Middle frontal gyrus (tissue), 1 donor: ENCODE measurements around the gene NDUFA7.
"Not testable (repeated sequence)": the region's sequence is repeated elsewhere in the genome, so short reads cannot be mapped to it uniquely, and the experiment has no call there.

Experiments
- DNase-seq: peaks from one replicate; pipeline ENCODE4 v3.0.0-alpha.2; 2015; ENCODE audit warnings: low spot score; ENCODE audit errors: extremely low spot score

NDUFA7 gene

GRCh38 chr19:8342316-8342683 lies 21.1 kb upstream of the NDUFA7 start:
- DNase-seq, result no peak

DNA sequence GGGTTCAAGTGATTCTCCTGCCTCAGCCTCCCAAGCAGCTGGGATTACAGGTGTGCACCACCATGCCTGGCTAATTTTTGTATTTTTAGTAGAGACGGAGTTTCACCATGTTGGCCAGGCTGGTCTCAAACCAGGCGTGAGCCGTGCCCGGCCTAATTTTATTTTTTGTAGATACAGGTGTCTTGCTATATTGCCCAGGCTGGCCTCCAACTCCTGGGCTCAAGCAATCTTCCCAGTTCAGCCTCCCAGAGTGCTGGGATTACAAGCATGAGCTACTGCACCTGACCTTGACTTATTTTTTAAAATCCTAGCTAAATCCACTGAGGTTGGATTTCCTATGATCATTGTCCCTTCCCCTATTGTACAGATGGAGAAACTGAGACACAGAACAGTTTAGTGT lies 20.3 kb upstream of the NDUFA7 start:
- not testable (repeated sequence) for DNase-seq

DNA sequence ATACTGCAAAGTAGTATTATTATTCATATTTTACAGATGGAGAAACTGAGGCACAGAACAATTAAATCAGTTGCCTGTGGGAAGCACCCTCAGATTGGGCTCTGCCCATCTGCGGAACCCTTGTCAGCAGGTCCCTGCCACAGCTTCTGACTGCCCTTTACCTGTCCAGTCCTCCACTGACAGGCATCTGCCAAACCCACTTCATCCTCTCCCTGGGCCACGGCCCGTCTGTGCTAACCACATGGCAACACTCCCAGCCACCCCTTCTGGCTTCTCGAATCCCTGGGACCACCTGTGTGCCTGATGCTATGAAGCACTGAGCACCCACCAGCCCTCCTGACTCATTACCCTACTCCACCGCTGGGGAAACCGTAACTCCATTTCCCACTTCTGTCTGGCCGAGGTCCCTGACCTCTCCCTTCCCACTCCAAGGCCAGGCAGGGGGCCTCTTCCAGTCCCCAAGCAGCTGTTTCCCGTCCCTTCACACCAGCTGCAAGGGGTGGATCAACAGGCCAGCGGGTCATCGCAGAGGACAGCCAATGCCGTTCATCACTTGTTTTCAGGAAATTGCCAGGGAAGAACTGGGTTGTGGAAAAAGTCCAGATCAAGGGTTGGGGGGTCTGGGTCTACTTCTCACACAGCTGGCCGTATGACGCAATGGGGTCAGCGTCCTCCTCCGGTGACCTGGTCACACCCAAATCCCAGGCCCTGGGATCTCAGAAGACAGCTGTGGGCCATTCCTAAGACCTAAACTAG lies 19.3 kb upstream of the NDUFA7 start:
- DNase-seq, result no peak

- no peak for DNase-seq
Measured at GRCh38 chr19:8338835-8339234, 17.7 kb upstream of the NDUFA7 start.

DNA sequence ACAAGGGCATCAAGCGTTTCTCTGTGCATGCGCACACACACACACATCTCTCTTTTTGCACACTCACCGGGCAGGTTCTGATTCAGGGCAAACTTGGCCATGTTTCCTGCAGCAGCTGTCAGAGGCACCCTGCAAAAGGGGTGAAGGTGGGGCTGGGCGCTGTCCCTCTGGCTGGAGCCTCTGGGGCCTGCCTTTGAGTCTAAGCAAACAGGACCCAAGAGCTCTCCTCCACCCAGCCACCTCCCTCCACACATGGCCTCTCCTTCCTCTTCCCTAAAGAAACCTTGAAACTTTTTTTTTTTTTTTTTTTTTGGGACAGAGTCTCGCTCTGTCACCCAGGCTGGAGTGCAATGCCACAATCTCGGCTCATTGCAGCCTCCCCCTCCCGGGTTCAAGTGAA lies 16.6 kb upstream of the NDUFA7 start:
- no peak for DNase-seq

DNA sequence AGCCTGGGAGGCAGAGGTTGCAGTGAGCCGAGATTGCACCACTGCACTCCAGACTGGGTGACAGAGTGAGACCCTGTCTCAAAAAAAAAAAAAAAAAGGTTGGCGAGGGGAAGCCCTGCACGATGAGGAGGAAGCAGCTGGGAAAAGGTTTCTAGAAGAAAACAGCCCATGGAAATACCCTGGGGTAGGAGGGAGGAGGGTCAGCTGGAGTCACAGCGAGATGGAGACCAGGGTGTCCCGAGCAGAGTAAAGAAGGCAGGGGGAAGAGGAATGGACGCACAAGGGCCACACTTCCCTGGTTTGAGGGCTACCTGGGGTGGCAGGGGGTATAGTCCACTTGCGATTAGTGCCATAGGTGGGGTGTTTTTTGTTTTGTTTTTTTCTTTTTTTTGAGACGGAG lies 15.5 kb upstream of the NDUFA7 start:
- DNase-seq, result no peak

GRCh38 chr19:8336072-8336569 lies 14.9 kb upstream of the NDUFA7 start:
- no peak for DNase-seq

DNA sequence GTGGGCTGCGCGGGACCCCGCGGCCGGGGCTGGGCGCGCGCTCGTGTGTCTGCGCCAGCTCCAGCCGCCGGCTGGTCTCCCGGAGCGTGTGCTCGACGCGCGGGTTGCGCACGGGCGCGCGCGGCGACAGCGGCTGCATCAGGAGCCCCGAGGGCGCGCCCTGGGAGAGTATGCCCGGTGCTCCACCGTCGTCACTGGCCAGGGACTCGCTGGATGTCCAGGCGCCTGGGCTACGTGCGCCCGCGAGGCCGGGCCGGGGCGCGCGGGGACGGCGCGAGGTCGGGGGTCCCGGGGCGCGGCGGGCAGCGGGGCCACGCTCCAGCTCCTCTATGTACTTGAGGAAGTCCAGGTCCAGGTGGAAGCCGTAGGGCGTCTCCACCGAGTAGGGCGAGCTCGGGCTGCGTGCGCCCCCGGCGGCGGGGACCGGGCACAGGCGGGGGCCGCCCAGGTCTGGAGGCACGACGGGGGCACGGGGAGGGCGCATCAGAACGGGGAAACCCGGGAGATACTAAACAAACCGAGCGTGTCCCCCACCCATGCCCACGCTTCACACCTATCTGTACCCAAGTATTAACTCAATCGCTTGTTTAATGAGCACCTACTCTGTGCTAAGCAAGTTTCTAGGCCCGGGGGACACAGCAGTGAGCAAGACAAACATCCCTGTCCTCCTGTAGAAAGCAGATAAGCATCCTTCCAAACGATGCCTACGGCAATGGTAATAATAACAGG lies 14.3 kb upstream of the NDUFA7 start:
- DNase-seq, result no peak

GRCh38 chr19:8334458-8335342 lies 13.5 kb upstream of the NDUFA7 start:
- no peak for DNase-seq

DNA sequence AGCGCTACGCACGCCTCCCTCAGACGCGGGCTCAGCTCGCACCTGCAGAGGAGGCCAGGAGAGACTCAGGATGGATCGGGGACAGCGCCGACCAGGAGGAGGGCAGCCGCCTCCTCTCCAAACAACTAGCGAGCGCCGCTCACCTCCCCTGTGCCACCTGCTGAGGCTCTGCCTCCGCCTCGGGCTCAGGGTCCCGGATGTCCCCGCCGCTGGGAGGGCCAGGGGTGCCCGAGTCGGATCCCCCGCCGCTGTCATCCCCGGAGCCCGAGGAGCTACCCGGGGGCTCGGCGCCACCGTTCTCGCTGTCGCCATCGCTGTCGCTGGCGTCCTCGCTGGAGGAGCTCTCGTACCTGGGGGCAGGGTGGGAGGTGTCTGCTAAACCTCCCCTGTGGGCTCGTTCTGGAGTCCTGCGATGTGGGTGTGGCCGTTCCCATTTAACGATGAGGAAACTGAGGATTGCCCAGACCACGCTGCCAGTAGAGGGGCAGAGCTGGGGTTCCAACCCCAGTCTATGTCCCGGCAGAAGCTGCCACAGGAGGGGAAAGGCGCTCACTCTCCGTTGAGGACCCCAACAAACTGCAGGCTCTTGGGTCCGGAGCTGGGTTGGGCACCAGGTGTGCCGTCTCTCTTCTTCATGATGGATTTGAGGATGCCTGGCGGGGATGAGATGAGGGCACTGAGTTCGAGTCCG lies 12.7 kb upstream of the NDUFA7 start:
- no peak for DNase-seq

- DNase-seq, result no peak
Measured at GRCh38 chr19:8332976-8333766, 12.0 kb upstream of the NDUFA7 start.

- DNase-seq, result no peak
Measured at GRCh38 chr19:8331263-8331845, 10.2 kb upstream of the NDUFA7 start.

- DNase-seq, result no peak
Measured at GRCh38 chr19:8329996-8330395, 8.8 kb upstream of the NDUFA7 start.

- DNase-seq, result no peak
Measured at GRCh38 chr19:8325454-8325853, 4.3 kb upstream of the NDUFA7 start.

- DNase-seq, result no peak
Measured at GRCh38 chr19:8324186-8325050, 3.2 kb upstream of the NDUFA7 start.

DNA sequence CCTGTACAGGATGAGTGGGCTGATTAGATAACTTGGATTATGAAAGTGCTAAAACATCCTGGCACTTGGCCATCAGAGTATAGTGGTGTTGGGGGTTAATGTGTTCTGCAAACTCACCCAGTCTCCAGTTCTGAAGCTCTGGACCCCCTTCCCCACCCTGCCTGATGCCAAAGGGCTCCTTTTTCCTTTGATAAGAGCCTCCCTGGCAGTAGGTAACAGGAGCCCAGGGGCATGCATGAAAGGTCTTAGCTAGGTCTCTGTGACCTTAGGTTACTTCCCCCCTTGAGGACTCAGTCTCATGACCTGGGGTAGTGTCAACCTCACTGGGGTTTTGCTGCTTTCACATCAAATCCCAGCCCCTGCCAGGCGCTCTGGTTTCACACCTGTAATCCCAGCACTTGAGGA lies 2.6 kb upstream of the NDUFA7 start:
- no peak for DNase-seq

GRCh38 chr19:8322638-8322997 lies 1.4 kb upstream of the NDUFA7 start:
- no peak for DNase-seq

DNA sequence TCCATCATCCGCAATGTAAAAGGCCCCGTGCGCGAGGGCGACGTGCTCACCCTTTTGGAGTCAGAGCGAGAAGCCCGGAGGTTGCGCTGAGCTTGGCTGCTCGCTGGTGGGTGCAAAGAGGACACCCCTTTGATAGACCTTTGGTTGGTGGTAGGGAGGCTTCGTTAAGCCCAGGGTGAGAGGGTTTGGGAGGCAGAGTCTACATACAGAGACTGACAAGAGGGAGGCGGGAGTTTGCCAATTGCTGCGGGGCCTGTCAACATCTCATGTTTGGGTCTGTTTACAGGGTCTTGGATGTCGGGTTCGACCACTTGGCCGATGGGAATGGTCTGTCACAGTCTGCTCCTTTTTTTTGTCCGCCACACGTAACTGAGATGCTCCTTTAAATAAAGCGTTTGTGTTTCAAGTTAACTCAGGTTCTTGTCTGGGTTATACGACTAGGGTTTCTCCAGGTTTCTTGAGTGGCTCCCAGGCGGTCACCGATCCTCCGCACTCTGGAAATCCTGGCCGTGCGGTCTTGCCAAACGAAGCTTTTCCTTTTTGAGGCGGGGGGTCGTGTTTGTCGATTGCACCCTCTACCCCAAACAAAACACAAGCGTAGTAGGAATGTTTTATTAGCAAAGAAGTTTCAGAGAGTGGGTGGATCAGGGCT lies 937 bp upstream of the NDUFA7 start:
- DNase-seq, result no peak
